ENCODE data around the gene SERPINA3. TPM values are rescaled to one million over a fixed set of nuclear protein-coding genes. Genes with fewer than 3 reads are reported as not detected.

Gene SERPINA3
- total and polyA plus RNA-seq, 2 donors (not counting 1 experiment from before 2014, with no cell fraction given): 0.47 to 0.50 TPM

GRCh38 chr14:94570440-94570839 is 41.8 kb upstream of the SERPINA3 start:
- Histone ChIP-seq H3K27ac (ENCODE audit: insufficient read depth, low read length) (no peak overlapping the region), H3K4me3 (replicated peaks in 1 of 4; ENCODE audit: control extremely low read depth in 1 of 4, insufficient read depth in 1 of 4, low read depth in 3 of 4, low read length in 4 of 4) (no peak overlapping the region), H3K4me1 (ENCODE audit: control insufficient read depth, extremely low read depth, insufficient read depth, low read length) (no peaks in the 10 kb centered on the region), H3K9ac (ENCODE audit: insufficient read depth, low read length) (no peak overlapping the region), H4K20me1 (ENCODE audit: control insufficient read depth, extremely low read depth, insufficient read depth, low read length) (no peaks in the 10 kb centered on the region), H3K4me2 (ENCODE audit: extremely low read depth, insufficient read depth, low read length) (no peak overlapping the region), H3K27me3 (ENCODE audit: control insufficient read depth, insufficient read depth, low read length) (no peaks in the 10 kb centered on the region), H3K9me3 (ENCODE audit: control insufficient read depth, insufficient read depth, low read depth, low read length) (no peaks in the 10 kb centered on the region), H2AFZ (ENCODE audit: low read length) (no peak overlapping the region), H3K79me2 (ENCODE audit: control insufficient read depth, insufficient read depth, low read length) (no peaks in the 10 kb centered on the region), H3K36me3 (ENCODE audit: control insufficient read depth, insufficient read depth, low read length) (no peaks in the 10 kb centered on the region)
- TF ChIP-seq CTCF (conservative IDR thresholded peaks at IDR 0.05 in 1 of 2, IDR thresholded peaks at IDR 0.05 in 1 of 2; ENCODE audit: low read depth in 1 of 2, low read length in 2 of 2) (no peak), EZH2 (IDR thresholded peaks at IDR 0.05; ENCODE audit: low read length, missing control alignments) (no peak)
- DNase-seq (ENCODE audit: low read depth in 2 of 2): no peak

- Histone ChIP-seq H2AFZ (ENCODE audit: low read length) (no peak overlapping the region), H3K4me2 (ENCODE audit: extremely low read depth, insufficient read depth, low read length) (no peak overlapping the region), H3K9ac (ENCODE audit: insufficient read depth, low read length) (no peak overlapping the region), H3K79me2 (ENCODE audit: control insufficient read depth, insufficient read depth, low read length) (no peaks in the 10 kb centered on the region), H3K4me1 (ENCODE audit: control insufficient read depth, extremely low read depth, insufficient read depth, low read length) (no peaks in the 10 kb centered on the region), H3K9me3 (ENCODE audit: control insufficient read depth, insufficient read depth, low read depth, low read length) (no peaks in the 10 kb centered on the region), H4K20me1 (ENCODE audit: control insufficient read depth, extremely low read depth, insufficient read depth, low read length) (no peaks in the 10 kb centered on the region), H3K27me3 (ENCODE audit: control insufficient read depth, insufficient read depth, low read length) (no peaks in the 10 kb centered on the region), H3K36me3 (ENCODE audit: control insufficient read depth, insufficient read depth, low read length) (no peaks in the 10 kb centered on the region), H3K4me3 (replicated peaks in 1 of 4; ENCODE audit: control extremely low read depth in 1 of 4, insufficient read depth in 1 of 4, low read depth in 3 of 4, low read length in 4 of 4) (no peak overlapping the region), H3K27ac (ENCODE audit: insufficient read depth, low read length) (no peak overlapping the region)
- TF ChIP-seq EZH2 (IDR thresholded peaks at IDR 0.05; ENCODE audit: low read length, missing control alignments) (no peak), CTCF (conservative IDR thresholded peaks at IDR 0.05 in 1 of 2, IDR thresholded peaks at IDR 0.05 in 1 of 2; ENCODE audit: low read depth in 1 of 2, low read length in 2 of 2) (no peak)
- peak; percentile 15 to 16 for DNase-seq (ENCODE audit: low read depth in 2 of 2)
Measured at GRCh38 chr14:94571395-94571794, 40.8 kb upstream of the SERPINA3 start.

- H3K27me3 ChIP-seq (ENCODE audit: control insufficient read depth, insufficient read depth, low read length): no peaks in the 10 kb centered on the region
- no peak overlapping the region for H3K27ac ChIP-seq (ENCODE audit: insufficient read depth, low read length)
- TF ChIP-seq EZH2 (IDR thresholded peaks at IDR 0.05; ENCODE audit: low read length, missing control alignments): no peak
- TF ChIP-seq CTCF (conservative IDR thresholded peaks at IDR 0.05 in 1 of 2, IDR thresholded peaks at IDR 0.05 in 1 of 2; ENCODE audit: low read depth in 1 of 2, low read length in 2 of 2): no peak
- H4K20me1 ChIP-seq (ENCODE audit: control insufficient read depth, extremely low read depth, insufficient read depth, low read length): no peaks in the 10 kb centered on the region
- H3K9ac ChIP-seq (ENCODE audit: insufficient read depth, low read length): no peak overlapping the region
- no peak overlapping the region for H3K4me3 ChIP-seq (replicated peaks in 1 of 4; ENCODE audit: control extremely low read depth in 1 of 4, insufficient read depth in 1 of 4, low read depth in 3 of 4, low read length in 4 of 4)
- no peak overlapping the region for H2AFZ ChIP-seq (ENCODE audit: low read length)
- no peaks in the 10 kb centered on the region for H3K9me3 ChIP-seq (ENCODE audit: control insufficient read depth, insufficient read depth, low read depth, low read length)
- no peaks in the 10 kb centered on the region for H3K36me3 ChIP-seq (ENCODE audit: control insufficient read depth, insufficient read depth, low read length)
- no peak overlapping the region for H3K4me2 ChIP-seq (ENCODE audit: extremely low read depth, insufficient read depth, low read length)
- no peaks in the 10 kb centered on the region for H3K4me1 ChIP-seq (ENCODE audit: control insufficient read depth, extremely low read depth, insufficient read depth, low read length)
- H3K79me2 ChIP-seq (ENCODE audit: control insufficient read depth, insufficient read depth, low read length): no peaks in the 10 kb centered on the region
- DNase-seq (ENCODE audit: low read depth in 2 of 2): peak; percentile 14 to 59
Measured at GRCh38 chr14:94571950-94572349, 40.2 kb upstream of the SERPINA3 start.
